ENCODE measurements around the gene LSM2. TPM values are rescaled to one million over a fixed set of nuclear protein-coding genes. Genes with fewer than 3 reads are reported as not detected.
"Not testable (repeated sequence)": the region's sequence is repeated elsewhere in the genome, so short reads cannot be mapped to it uniquely, and the experiment has no call there.

Gene LSM2
- total RNA-seq, result 100 to 1,000 TPM; 160 to 172 TPM
- 80.8 TPM for polyA plus RNA-seq

- POLR2A ChIA-PET, result interaction anchor here (0.6 to 2.1 kb wide), 16 partner anchors 8 to 266 kb away, joined by 3 to 18 read pairs (median 4); partner anchors contain the start of genes DDAH2, GPANK1, HSPA1A and HSPA1B
- H3K4me1 Mint-ChIP-seq, result peaks cover 17 to 45% (median 28%) of the 10 kb centered on the region in 3 donors
- DNase-seq, result peak; percentile 95 to 98 (median 97)
- H3K27me3 Mint-ChIP-seq, result no peaks in the 10 kb centered on the region
- peak within 1 kb of the TSS; percentile 85 to 97 (median 94) for H3K27ac Mint-ChIP-seq
- no peaks in the 10 kb centered on the region for H3K9me3 ChIP-seq (ENCODE audit: low read length)
- H3K36me3 ChIP-seq (ENCODE audit: insufficient read depth, low read length), result peaks cover 12% of the 10 kb centered on the region
- CTCF ChIA-PET, result interaction anchor here (0.8 to 3.4 kb wide), 19 partner anchors 9 to 154 kb away, joined by 3 to 21 read pairs (median 5); partner anchors contain the start of genes BAG6, DDAH2, HSPA1A and HSPA1B
- H3K9me3 Mint-ChIP-seq, result no peaks in the 10 kb centered on the region
- no peaks in the 10 kb centered on the region for H3K27me3 ChIP-seq (ENCODE audit: insufficient read depth, low read length, poor library complexity, severe bottlenecking)
- H3K4me1 ChIP-seq (ENCODE audit: insufficient read depth, low read length), result peaks cover 12% of the 10 kb centered on the region
- peaks cover 9 to 46% (median 11%) of the 10 kb centered on the region in 3 donors for H3K36me3 Mint-ChIP-seq
- H3K4me3 ChIP-seq (ENCODE audit: low read length), result peak within 1 kb of the TSS; percentile 95
- peak within 1 kb of the TSS; percentile 83 to 94 (median 91) for H3K4me3 Mint-ChIP-seq
- peak within 1 kb of the TSS; percentile 93 for H3K27ac ChIP-seq (ENCODE audit: low read depth, low read length)
Observed at GRCh38 chr6:31806470-31807272, at the start of gene LSM2. LSM2 (minus strand) TSS chr6:31806966; CDS start chr6:31806757, 209 bp downstream.

- DNase-seq; H3K36me3 Mint-ChIP-seq; H3K9me3 ChIP-seq (ENCODE audit: low read length); POLR2A ChIA-PET; CTCF ChIA-PET; H3K4me3 ChIP-seq (ENCODE audit: low read length); H3K27ac Mint-ChIP-seq; H3K4me1 ChIP-seq (ENCODE audit: insufficient read depth, low read length); H3K27me3 ChIP-seq (ENCODE audit: insufficient read depth, low read length, poor library complexity, severe bottlenecking); H3K9me3 Mint-ChIP-seq; H3K36me3 ChIP-seq (ENCODE audit: insufficient read depth, low read length); H3K27ac ChIP-seq (ENCODE audit: low read depth, low read length); H3K4me1 Mint-ChIP-seq; H3K27me3 Mint-ChIP-seq: not testable (repeated sequence)
- H3K4me3 Mint-ChIP-seq, result peak overlapping the region in 1 of 7 donors; percentile 37
Observed at GRCh38 chr6:31851980-31852718, 45.4 kb upstream of the LSM2 start.

GRCh38 chr6:31851485-31851832 is 44.7 kb upstream of the LSM2 start:
- Histone ChIP-seq H3K9me3 (ENCODE audit: low read length) (no peaks in the 10 kb centered on the region), H3K36me3 (ENCODE audit: insufficient read depth, low read length) (no peaks in the 10 kb centered on the region), H3K27ac (ENCODE audit: low read depth, low read length) (no peak overlapping the region), H3K4me3 (ENCODE audit: low read length) (no peak overlapping the region), H3K27me3 (ENCODE audit: insufficient read depth, low read length, poor library complexity, severe bottlenecking) (no peaks in the 10 kb centered on the region), H3K4me1 (ENCODE audit: insufficient read depth, low read length) (no peaks in the 10 kb centered on the region)
- Mint-ChIP-seq H3K36me3 (peaks cover 0 to 3% (median 0%) of the 10 kb centered on the region in 3 donors), H3K9me3 (peaks cover 0 to 1% (median 0%) of the 10 kb centered on the region in 5 donors), H3K27ac (peak overlapping the region in 1 of 8 donors; percentile 82), H3K4me3 (no peak overlapping the region), H3K4me1 (no peaks in the 10 kb centered on the region), H3K27me3 (no peaks in the 10 kb centered on the region)
- POLR2A ChIA-PET, result no interaction called here
- CTCF ChIA-PET, result no interaction called here
- no peak for DNase-seq

GRCh38 chr6:31850765-31851484 is 44.2 kb upstream of the LSM2 start:
- no peak for DNase-seq
- Mint-ChIP-seq H3K4me1 (no peaks in the 10 kb centered on the region), H3K27me3 (no peaks in the 10 kb centered on the region), H3K9me3 (peaks cover 0 to 1% (median 0%) of the 10 kb centered on the region in 5 donors), H3K27ac (no peak overlapping the region), H3K4me3 (no peak overlapping the region), H3K36me3 (peaks cover 0 to 3% (median 0%) of the 10 kb centered on the region in 3 donors)
- no peak overlapping the region for H3K27ac ChIP-seq (ENCODE audit: low read depth, low read length)
- H3K36me3 ChIP-seq (ENCODE audit: insufficient read depth, low read length), result no peaks in the 10 kb centered on the region
- no peaks in the 10 kb centered on the region for H3K9me3 ChIP-seq (ENCODE audit: low read length)
- no peaks in the 10 kb centered on the region for H3K4me1 ChIP-seq (ENCODE audit: insufficient read depth, low read length)
- no peaks in the 10 kb centered on the region for H3K27me3 ChIP-seq (ENCODE audit: insufficient read depth, low read length, poor library complexity, severe bottlenecking)
- POLR2A ChIA-PET, result no interaction called here
- H3K4me3 ChIP-seq (ENCODE audit: low read length), result no peak overlapping the region
- CTCF ChIA-PET, result no interaction called here

GRCh38 chr6:31847276-31847978 is 40.7 kb upstream of the LSM2 start:
- Histone ChIP-seq H3K36me3 (ENCODE audit: insufficient read depth, low read length) (no peaks in the 10 kb centered on the region), H3K27me3 (ENCODE audit: insufficient read depth, low read length, poor library complexity, severe bottlenecking) (no peaks in the 10 kb centered on the region), H3K4me3 (ENCODE audit: low read length) (no peak overlapping the region), H3K9me3 (ENCODE audit: low read length) (no peaks in the 10 kb centered on the region), H3K27ac (ENCODE audit: low read depth, low read length) (no peak overlapping the region), H3K4me1 (ENCODE audit: insufficient read depth, low read length) (no peaks in the 10 kb centered on the region)
- H3K9me3 Mint-ChIP-seq, result no peaks in the 10 kb centered on the region
- POLR2A ChIA-PET, result no interaction called here
- no peak overlapping the region for H3K27ac Mint-ChIP-seq
- H3K4me1 Mint-ChIP-seq, result no peaks in the 10 kb centered on the region
- H3K27me3 Mint-ChIP-seq, result no peaks in the 10 kb centered on the region
- CTCF ChIA-PET, result no interaction called here
- H3K4me3 Mint-ChIP-seq, result no peak overlapping the region
- DNase-seq, result no peak
- H3K36me3 Mint-ChIP-seq, result peaks cover 0 to 13% (median 0%) of the 10 kb centered on the region in 3 donors

GRCh38 chr6:31844507-31844906 is 37.7 kb upstream of the LSM2 start:
- DNase-seq, result no peak
- H3K27me3 Mint-ChIP-seq, result no peaks in the 10 kb centered on the region
- Histone ChIP-seq H3K9me3 (ENCODE audit: low read length) (no peaks in the 10 kb centered on the region), H3K4me3 (ENCODE audit: low read length) (no peak overlapping the region), H3K27me3 (ENCODE audit: insufficient read depth, low read length, poor library complexity, severe bottlenecking) (no peaks in the 10 kb centered on the region), H3K4me1 (ENCODE audit: insufficient read depth, low read length) (no peaks in the 10 kb centered on the region), H3K27ac (ENCODE audit: low read depth, low read length) (no peak overlapping the region), H3K36me3 (ENCODE audit: insufficient read depth, low read length) (peaks cover 5% of the 10 kb centered on the region)
- ChIA-PET CTCF (no interaction called here), POLR2A (no interaction called here)
- peaks cover 0 to 1% (median under 1%) of the 10 kb centered on the region in 3 donors for H3K4me1 Mint-ChIP-seq
- no peak overlapping the region for H3K4me3 Mint-ChIP-seq
- H3K36me3 Mint-ChIP-seq, result peaks cover 1 to 37% (median 3%) of the 10 kb centered on the region in 3 donors
- H3K9me3 Mint-ChIP-seq, result no peaks in the 10 kb centered on the region
- H3K27ac Mint-ChIP-seq, result peak overlapping the region in 2 of 8 donors; percentile 37 to 57

GRCh38 chr6:31842053-31842452 is 35.3 kb upstream of the LSM2 start:
- ChIA-PET POLR2A (no interaction called here), CTCF (no interaction called here)
- Histone ChIP-seq H3K27ac (ENCODE audit: low read depth, low read length) (no peak overlapping the region), H3K4me1 (ENCODE audit: insufficient read depth, low read length) (peaks cover 22% of the 10 kb centered on the region), H3K9me3 (ENCODE audit: low read length) (no peaks in the 10 kb centered on the region), H3K27me3 (ENCODE audit: insufficient read depth, low read length, poor library complexity, severe bottlenecking) (no peaks in the 10 kb centered on the region), H3K36me3 (ENCODE audit: insufficient read depth, low read length) (peaks cover 29% of the 10 kb centered on the region), H3K4me3 (ENCODE audit: low read length) (no peak overlapping the region)
- Mint-ChIP-seq H3K36me3 (peaks cover 10 to 59% (median 14%) of the 10 kb centered on the region in 3 donors), H3K27ac (peak overlapping the region in 2 of 8 donors; percentile 27 to 87), H3K27me3 (no peaks in the 10 kb centered on the region), H3K4me3 (peak overlapping the region in 1 of 7 donors; percentile 10), H3K9me3 (no peaks in the 10 kb centered on the region), H3K4me1 (peaks cover 13 to 22% (median 16%) of the 10 kb centered on the region in 3 donors)
- DNase-seq, result no peak
